GM21619 (cell line): Measurements from ENCODE around the gene ARRDC3.
"Not testable (repeated sequence)": the region's sequence is repeated elsewhere in the genome, so short reads cannot be mapped to it uniquely, and the experiment has no call there.

Experiments used
- ATAC-seq: cut with Tn5 transposase; IDR thresholded peaks from one replicate; pipeline ENCODE4 v1.9.1; 2021; ENCODE audit not compliant: unreplicated experiment

Gene ARRDC3

GRCh38 chr5:91383027-91383955 is at the start of gene ARRDC3:
Gene ARRDC3, minus strand, starts transcription at chr5:91383317. Its CDS starts 225 bp downstream, at chr5:91383092.
- ATAC-seq: peak; percentile 54

- no peak for ATAC-seq
These were observed 47.8 kb upstream of the ARRDC3 start for GRCh38 chr5:91430949-91431348.

GRCh38 chr5:91424638-91425436 is 41.7 kb upstream of the ARRDC3 start:
- ATAC-seq: no peak

GRCh38 chr5:91423871-91424270 is 40.8 kb upstream of the ARRDC3 start:
- no peak for ATAC-seq

GRCh38 chr5:91420879-91421278 is 37.8 kb upstream of the ARRDC3 start:
- no peak for ATAC-seq

- no peak for ATAC-seq
These were observed 36.7 kb upstream of the ARRDC3 start for GRCh38 chr5:91419571-91420537.

- ATAC-seq: no peak
These were observed 36.0 kb upstream of the ARRDC3 start for GRCh38 chr5:91419136-91419535.

- ATAC-seq: no peak
These were observed 35.0 kb upstream of the ARRDC3 start for GRCh38 chr5:91418158-91418557.

- ATAC-seq: no peak
These were observed 34.1 kb upstream of the ARRDC3 start for GRCh38 chr5:91417219-91417618.

- no peak for ATAC-seq
These were observed 33.4 kb upstream of the ARRDC3 start for GRCh38 chr5:91416491-91416890.

- no peak for ATAC-seq
These were observed 26.2 kb upstream of the ARRDC3 start for GRCh38 chr5:91409304-91409703.

GRCh38 chr5:91408710-91409109 is 25.6 kb upstream of the ARRDC3 start:
- ATAC-seq: no peak

GRCh38 chr5:91407204-91407603 is 24.1 kb upstream of the ARRDC3 start:
- ATAC-seq: no peak

- no peak for ATAC-seq
These were observed 20.3 kb upstream of the ARRDC3 start for GRCh38 chr5:91403438-91403837.

- no peak for ATAC-seq
These were observed 18.1 kb upstream of the ARRDC3 start for GRCh38 chr5:91401175-91401574.

- no peak for ATAC-seq
These were observed 14.7 kb upstream of the ARRDC3 start for GRCh38 chr5:91397791-91398190.

GRCh38 chr5:91390268-91390667 is 7.2 kb upstream of the ARRDC3 start:
- ATAC-seq: no peak

GRCh38 chr5:91389555-91389954 is 6.4 kb upstream of the ARRDC3 start:
- ATAC-seq: not testable (repeated sequence)

- no peak for ATAC-seq
These were observed 5.2 kb upstream of the ARRDC3 start for GRCh38 chr5:91388362-91388761.

GRCh38 chr5:91386120-91386519 is 3.0 kb upstream of the ARRDC3 start:
- ATAC-seq: no peak

- ATAC-seq: not testable (repeated sequence)
These were observed 2.5 kb upstream of the ARRDC3 start for GRCh38 chr5:91385596-91385995.
